ENCODE measurements around the gene MYO5B.

Gene MYO5B

GRCh38 chr18:50011813-50012435 is 183.0 kb downstream of the MYO5B start:
- no peak for DNase-seq (ENCODE audit: low read depth)

GRCh38 chr18:50009773-50010335 is 185.1 kb downstream of the MYO5B start:
- DNase-seq (ENCODE audit: low read depth) = no peak

- no peak for DNase-seq (ENCODE audit: low read depth)
Measured at GRCh38 chr18:50008306-50008705, 186.6 kb downstream of the MYO5B start.

- DNase-seq (ENCODE audit: low read depth) = no peak
Measured at GRCh38 chr18:50006470-50007046, 188.4 kb downstream of the MYO5B start.

GRCh38 chr18:50004013-50004412 is 190.9 kb downstream of the MYO5B start:
- DNase-seq (ENCODE audit: low read depth) = no peak

GRCh38 chr18:50002781-50003180 is 192.2 kb downstream of the MYO5B start:
- no peak for DNase-seq (ENCODE audit: low read depth)

GRCh38 chr18:50000227-50000626 is 194.7 kb downstream of the MYO5B start:
- no peak for DNase-seq (ENCODE audit: low read depth)

GRCh38 chr18:49999128-49999527 is 195.8 kb downstream of the MYO5B start:
- no peak for DNase-seq (ENCODE audit: low read depth)

GRCh38 chr18:49997558-49997957 is 197.4 kb downstream of the MYO5B start:
- DNase-seq (ENCODE audit: low read depth) = no peak

- no peak for DNase-seq (ENCODE audit: low read depth)
Measured at GRCh38 chr18:49994410-49994809, 200.5 kb downstream of the MYO5B start.

GRCh38 chr18:49993299-49993698 is 201.6 kb downstream of the MYO5B start:
- no peak for DNase-seq (ENCODE audit: low read depth)

GRCh38 chr18:49988733-49989132 is 206.2 kb downstream of the MYO5B start:
- DNase-seq (ENCODE audit: low read depth) = no peak

- DNase-seq (ENCODE audit: low read depth) = no peak
Measured at GRCh38 chr18:49988101-49988500, 206.8 kb downstream of the MYO5B start.

- DNase-seq (ENCODE audit: low read depth) = no peak
Measured at GRCh38 chr18:49985236-49985635, 209.7 kb downstream of the MYO5B start.

- no peak for DNase-seq (ENCODE audit: low read depth)
Measured at GRCh38 chr18:49980896-49981295, 214.1 kb downstream of the MYO5B start.

GRCh38 chr18:49976795-49977560 is 218.0 kb downstream of the MYO5B start:
- DNase-seq (ENCODE audit: low read depth) = no peak

GRCh38 chr18:49976001-49976400 is 218.9 kb downstream of the MYO5B start:
- no peak for DNase-seq (ENCODE audit: low read depth)

GRCh38 chr18:49974079-49974478 is 220.9 kb downstream of the MYO5B start:
- no peak for DNase-seq (ENCODE audit: low read depth)

- no peak for DNase-seq (ENCODE audit: low read depth)
Measured at GRCh38 chr18:49973592-49973991, 221.4 kb downstream of the MYO5B start.

- no peak for DNase-seq (ENCODE audit: low read depth)
Measured at GRCh38 chr18:49972535-49972934, 222.4 kb downstream of the MYO5B start.

- no peak for DNase-seq (ENCODE audit: low read depth)
Measured at GRCh38 chr18:49971462-49971861, 223.5 kb downstream of the MYO5B start.

- DNase-seq (ENCODE audit: low read depth) = no peak
Measured at GRCh38 chr18:49970319-49970718, 224.6 kb downstream of the MYO5B start.

Measured in stimulated activated CD8-positive, alpha-beta memory T cell treated with anti-CD3 and anti-CD28 coated beads, Interleukin-15, amount 100 ng/mL, for 24 hours (primary cell).